ENCODE results near the gene PTPRN2. TPM values are rescaled to one million over a fixed set of nuclear protein-coding genes. Genes with fewer than 3 reads are reported as not detected.
A peak's percentile ranks its signal among the peaks of the same experiment; 100 is the strongest.

The PTPRN2 gene
- total RNA-seq, 1 experiment from 2014 or later = 2.1 TPM

DNA sequence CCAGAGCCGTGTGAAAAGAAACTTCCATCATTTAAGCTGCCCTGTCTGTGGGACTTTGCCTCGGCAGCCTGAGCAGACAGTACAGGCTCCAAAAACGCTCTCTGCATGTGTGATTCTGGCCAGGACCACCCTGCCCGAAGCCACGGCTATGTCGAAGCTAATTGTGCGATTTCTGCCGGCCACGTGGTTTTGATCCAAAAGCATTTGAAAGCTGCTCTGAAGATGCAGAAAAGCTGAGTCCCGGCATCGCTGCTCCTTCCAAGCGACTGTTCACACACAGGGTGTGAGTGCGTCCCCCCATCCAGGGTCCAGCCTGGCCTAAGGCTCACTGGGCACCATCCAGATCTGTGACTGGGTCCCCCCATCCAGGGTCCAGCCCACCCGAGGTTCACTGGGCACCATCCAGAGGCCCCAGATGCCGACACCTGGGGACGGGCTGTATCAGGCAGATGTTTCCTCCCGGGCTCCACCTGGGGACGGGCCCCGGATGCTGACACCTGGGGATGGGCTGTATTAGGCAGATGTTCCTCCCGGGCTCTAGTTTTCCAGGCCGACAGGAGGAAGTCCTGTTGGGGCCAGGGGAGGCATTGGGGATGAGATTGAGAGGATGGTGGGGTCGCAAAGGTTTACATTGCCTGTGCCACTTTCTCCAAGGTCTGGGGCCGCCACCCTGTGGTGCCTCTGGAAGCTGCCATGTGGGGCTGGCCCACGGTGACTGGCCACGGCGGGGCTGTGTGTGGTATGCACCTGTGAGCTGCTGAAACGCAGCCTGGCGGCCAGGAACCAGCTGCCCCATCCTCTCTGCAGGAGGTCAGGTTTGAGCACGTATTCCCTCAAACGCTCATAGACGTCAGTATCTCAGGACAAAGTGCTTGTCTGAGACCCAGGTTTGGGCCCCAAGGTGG, 723.5 kb downstream of the PTPRN2 start:
- H2AFZ ChIP-seq (ENCODE audit: low read depth, low read length, poor library complexity, severe bottlenecking) = no peak overlapping the region
- no peaks in the 10 kb centered on the region for H4K20me1 ChIP-seq (ENCODE audit: insufficient read depth)
- no peaks in the 10 kb centered on the region for H3K27me3 ChIP-seq (ENCODE audit: insufficient read depth, low read length)
- CTCF ChIA-PET = no interaction called here
- POLR2A ChIA-PET = no interaction called here
- no TSS peak for BruUV-seq (replicated peaks)
- intact Hi-C loops (cut with micrococcal nuclease) = no loop called here
- H3K27ac ChIP-seq (ENCODE audit: low read depth, low read length) = no peak overlapping the region
- no peaks in the 10 kb centered on the region for H3K79me2 ChIP-seq (ENCODE audit: insufficient read depth, low read length)
- no peaks in the 10 kb centered on the region for H3K4me1 ChIP-seq (ENCODE audit: control insufficient read depth in 1 of 2, insufficient read depth in 2 of 2, low read length in 2 of 2)
- no peak for TF ChIP-seq POLR2AphosphoS5 (IDR thresholded peaks at IDR 0.05; ENCODE audit: low read depth, low read length)
- TF ChIP-seq SRF (IDR thresholded peaks at IDR 0.05; ENCODE audit: low read depth) = no peak
- TF ChIP-seq RAD21 (IDR thresholded peaks at IDR 0.05; ENCODE audit: low read depth) = peak; percentile 33; the same call in 1 of the 2 replicates
- TF ChIP-seq, protein P1, sequence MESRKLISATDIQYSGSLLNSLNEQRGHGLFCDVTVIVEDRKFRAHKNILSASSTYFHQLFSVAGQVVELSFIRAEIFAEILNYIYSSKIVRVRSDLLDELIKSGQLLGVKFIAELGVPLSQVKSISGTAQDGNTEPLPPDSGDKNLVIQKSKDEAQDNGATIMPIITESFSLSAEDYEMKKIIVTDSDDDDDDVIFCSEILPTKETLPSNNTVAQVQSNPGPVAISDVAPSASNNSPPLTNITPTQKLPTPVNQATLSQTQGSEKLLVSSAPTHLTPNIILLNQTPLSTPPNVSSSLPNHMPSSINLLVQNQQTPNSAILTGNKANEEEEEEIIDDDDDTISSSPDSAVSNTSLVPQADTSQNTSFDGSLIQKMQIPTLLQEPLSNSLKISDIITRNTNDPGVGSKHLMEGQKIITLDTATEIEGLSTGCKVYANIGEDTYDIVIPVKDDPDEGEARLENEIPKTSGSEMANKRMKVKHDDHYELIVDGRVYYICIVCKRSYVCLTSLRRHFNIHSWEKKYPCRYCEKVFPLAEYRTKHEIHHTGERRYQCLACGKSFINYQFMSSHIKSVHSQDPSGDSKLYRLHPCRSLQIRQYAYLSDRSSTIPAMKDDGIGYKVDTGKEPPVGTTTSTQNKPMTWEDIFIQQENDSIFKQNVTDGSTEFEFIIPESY (IDR thresholded peaks at IDR 0.05; ENCODE audit: extremely low read depth, insufficient replicate concordance, low read length) = no peak
- H3K9me2 ChIP-seq (ENCODE audit: insufficient read depth) = no peaks in the 10 kb centered on the region
- no peaks in the 10 kb centered on the region for H3K36me3 ChIP-seq (ENCODE audit: control insufficient read depth in 1 of 2, insufficient read depth in 2 of 2, low read length in 2 of 2)
- no peak overlapping the region for H3K9ac ChIP-seq (ENCODE audit: low read length)
- ATAC-seq = peak; percentile 50
- no peak overlapping the region for H3K4me3 ChIP-seq (replicated peaks in 1 of 2; ENCODE audit: low read depth in 1 of 2, low read length in 2 of 2)
- RAD21 ChIA-PET (ENCODE audit: low non-redundant PET in 1 of 2, low total read pairs in 2 of 2, uncharacterized antibody in 2 of 2, unreplicated experiment in 2 of 2) = no interaction called here
- H3K4me2 ChIP-seq (ENCODE audit: low read length) = no peak overlapping the region
- DNase-seq (ENCODE audit: low read depth, low spot score) = no peak
- no peaks in the 10 kb centered on the region for H3K9me3 ChIP-seq (ENCODE audit: control insufficient read depth in 1 of 2, insufficient read depth in 1 of 2, low read depth in 1 of 2, low read length in 2 of 2)

GRCh38 chr7:157863176-157863575, 724.4 kb downstream of the PTPRN2 start:
- no peak overlapping the region for H3K4me3 ChIP-seq (replicated peaks in 1 of 2; ENCODE audit: low read depth in 1 of 2, low read length in 2 of 2)
- ChIA-PET CTCF (no interaction called here), RAD21 (ENCODE audit: low non-redundant PET in 1 of 2, low total read pairs in 2 of 2, uncharacterized antibody in 2 of 2, unreplicated experiment in 2 of 2) (no interaction called here), POLR2A (no interaction called here)
- no peaks in the 10 kb centered on the region for H3K4me1 ChIP-seq (ENCODE audit: control insufficient read depth in 1 of 2, insufficient read depth in 2 of 2, low read length in 2 of 2)
- DNase-seq (ENCODE audit: low read depth, low spot score) (no peak), ATAC-seq (no peak)
- no peaks in the 10 kb centered on the region for H3K9me3 ChIP-seq (ENCODE audit: control insufficient read depth in 1 of 2, insufficient read depth in 1 of 2, low read depth in 1 of 2, low read length in 2 of 2)
- no peak overlapping the region for H3K4me2 ChIP-seq (ENCODE audit: low read length)
- H3K9ac ChIP-seq (ENCODE audit: low read length) = no peak overlapping the region
- H3K9me2 ChIP-seq (ENCODE audit: insufficient read depth) = no peaks in the 10 kb centered on the region
- intact Hi-C loops (cut with micrococcal nuclease) = no loop called here
- H3K27ac ChIP-seq (ENCODE audit: low read depth, low read length) = no peak overlapping the region
- no peaks in the 10 kb centered on the region for H3K27me3 ChIP-seq (ENCODE audit: insufficient read depth, low read length)
- H2AFZ ChIP-seq (ENCODE audit: low read depth, low read length, poor library complexity, severe bottlenecking) = no peak overlapping the region
- BruUV-seq (replicated peaks) = no TSS peak
- no peaks in the 10 kb centered on the region for H4K20me1 ChIP-seq (ENCODE audit: insufficient read depth)
- H3K79me2 ChIP-seq (ENCODE audit: insufficient read depth, low read length) = no peaks in the 10 kb centered on the region
- H3K36me3 ChIP-seq (ENCODE audit: control insufficient read depth in 1 of 2, insufficient read depth in 2 of 2, low read length in 2 of 2) = no peaks in the 10 kb centered on the region
- TF ChIP-seq ATF3 (IDR thresholded peaks at IDR 0.05) (no peak), YY1 (IDR thresholded peaks at IDR 0.05; ENCODE audit: extremely low read depth, insufficient replicate concordance, low read depth, low read length) (no peak), ZNF274 (IDR thresholded peaks at IDR 0.05; ENCODE audit: low read depth, low read length) (no peak), POLR2AphosphoS5 (IDR thresholded peaks at IDR 0.05; ENCODE audit: low read depth, low read length) (no peak), EZH2phosphoT487 (IDR thresholded peaks at IDR 0.05; ENCODE audit: borderline replicate concordance) (no peak)
- TF ChIP-seq, protein P2, sequence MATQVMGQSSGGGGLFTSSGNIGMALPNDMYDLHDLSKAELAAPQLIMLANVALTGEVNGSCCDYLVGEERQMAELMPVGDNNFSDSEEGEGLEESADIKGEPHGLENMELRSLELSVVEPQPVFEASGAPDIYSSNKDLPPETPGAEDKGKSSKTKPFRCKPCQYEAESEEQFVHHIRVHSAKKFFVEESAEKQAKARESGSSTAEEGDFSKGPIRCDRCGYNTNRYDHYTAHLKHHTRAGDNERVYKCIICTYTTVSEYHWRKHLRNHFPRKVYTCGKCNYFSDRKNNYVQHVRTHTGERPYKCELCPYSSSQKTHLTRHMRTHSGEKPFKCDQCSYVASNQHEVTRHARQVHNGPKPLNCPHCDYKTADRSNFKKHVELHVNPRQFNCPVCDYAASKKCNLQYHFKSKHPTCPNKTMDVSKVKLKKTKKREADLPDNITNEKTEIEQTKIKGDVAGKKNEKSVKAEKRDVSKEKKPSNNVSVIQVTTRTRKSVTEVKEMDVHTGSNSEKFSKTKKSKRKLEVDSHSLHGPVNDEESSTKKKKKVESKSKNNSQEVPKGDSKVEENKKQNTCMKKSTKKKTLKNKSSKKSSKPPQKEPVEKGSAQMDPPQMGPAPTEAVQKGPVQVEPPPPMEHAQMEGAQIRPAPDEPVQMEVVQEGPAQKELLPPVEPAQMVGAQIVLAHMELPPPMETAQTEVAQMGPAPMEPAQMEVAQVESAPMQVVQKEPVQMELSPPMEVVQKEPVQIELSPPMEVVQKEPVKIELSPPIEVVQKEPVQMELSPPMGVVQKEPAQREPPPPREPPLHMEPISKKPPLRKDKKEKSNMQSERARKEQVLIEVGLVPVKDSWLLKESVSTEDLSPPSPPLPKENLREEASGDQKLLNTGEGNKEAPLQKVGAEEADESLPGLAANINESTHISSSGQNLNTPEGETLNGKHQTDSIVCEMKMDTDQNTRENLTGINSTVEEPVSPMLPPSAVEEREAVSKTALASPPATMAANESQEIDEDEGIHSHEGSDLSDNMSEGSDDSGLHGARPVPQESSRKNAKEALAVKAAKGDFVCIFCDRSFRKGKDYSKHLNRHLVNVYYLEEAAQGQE (IDR thresholded peaks at IDR 0.05; ENCODE audit: low read depth) = no peak
